CD14-positive monocyte (primary cell): Measurements from ENCODE around the gene IFNGR1. TPM values are rescaled to one million over a fixed set of nuclear protein-coding genes. Genes with fewer than 3 reads are reported as not detected.

ENCODE experiments used
- DNase-seq, 3 donors: peaks; one replicate each; pipeline ENCODE4 v3.0.0-alpha.2; 2011 to 2022
- H2AFZ ChIP-seq: 2 replicates; pipeline ENCODE4 v1.6.0; 2012; ENCODE audit warnings: mild to moderate bottlenecking, low read depth, low read length, inconsistent platforms; ENCODE audit not compliant: insufficient read depth, poor library complexity, severe bottlenecking
- H3K27ac ChIP-seq, 2 donors: 1 replicate in 1 of 2; 2 replicates in 1 of 2; pipeline ENCODE4 v1.5.1; 2012 to 2013; ENCODE audit warnings: low read length in 2 of 2, control low read depth in 1 of 2, inconsistent platforms in 1 of 2, low read depth in 1 of 2, mild to moderate bottlenecking in 1 of 2
- H3K27me3 ChIP-seq, 2 donors: one replicate each; pipeline versions ENCODE4 v1.6.0 to v1.6.1; 2011 to 2013; ENCODE audit warnings: low read length in 2 of 2; ENCODE audit not compliant: control insufficient read depth in 2 of 2, insufficient read depth in 2 of 2
- H3K36me3 ChIP-seq, 2 donors: replicated peaks in 1 of 2; 1 replicate in 1 of 2; 2 replicates in 1 of 2; pipeline versions ENCODE4 v1.5.1 to v1.6.1; 2012 to 2013; ENCODE audit warnings: low read length in 2 of 2, control low read depth in 1 of 2, inconsistent platforms in 1 of 2, mild to moderate bottlenecking in 1 of 2; ENCODE audit not compliant: insufficient read depth in 2 of 2, control insufficient read depth in 1 of 2
- H3K4me1 ChIP-seq, 2 donors: 1 replicate in 1 of 2; 2 replicates in 1 of 2; pipeline versions ENCODE4 v1.5.1 to v1.6.1; 2012 to 2013; ENCODE audit warnings: low read length in 2 of 2, control low read depth in 1 of 2, inconsistent platforms in 1 of 2, mild to moderate bottlenecking in 1 of 2, moderate library complexity in 1 of 2; ENCODE audit not compliant: insufficient read depth in 2 of 2, control insufficient read depth in 1 of 2
- H3K4me2 ChIP-seq: replicated peaks from 2 replicates; pipeline ENCODE3; 2012; ENCODE audit warnings: low read length, moderate library complexity, mild to moderate bottlenecking; ENCODE audit not compliant: poor library complexity, severe bottlenecking; ENCODE audit errors: extremely low read depth
- H3K4me3 ChIP-seq, 3 experiments: fragments of 200-600 bp in 1 of 3; sonication (generic) in 1 of 3; replicated peaks in 1 of 3; 1 replicate in 2 of 3; 2 replicates in 1 of 3; pipeline ENCODE4 v1.5.1; 2011 to 2013; ENCODE audit warnings: low read length in 3 of 3, mild to moderate bottlenecking in 3 of 3, control low read depth in 2 of 3, low read depth in 2 of 3, inconsistent platforms in 1 of 3, moderate library complexity in 1 of 3
- H3K79me2 ChIP-seq: 2 replicates; pipeline ENCODE4 v1.6.0; 2012; ENCODE audit warnings: mild to moderate bottlenecking, control low read depth, inconsistent platforms, low read length, moderate library complexity; ENCODE audit not compliant: insufficient read depth
- H3K9ac ChIP-seq: 2 replicates; pipeline ENCODE4 v1.6.0; 2017; ENCODE audit warnings: low read length, mild to moderate bottlenecking; ENCODE audit not compliant: insufficient read depth, poor library complexity, severe bottlenecking
- H3K9me3 ChIP-seq, 2 donors: replicated peaks in 1 of 2; 1 replicate in 1 of 2; 2 replicates in 1 of 2; pipeline versions ENCODE4 v1.5.1 to v1.6.1; 2012 to 2013; ENCODE audit warnings: low read length in 2 of 2, control low read depth in 1 of 2; ENCODE audit not compliant: control insufficient read depth in 1 of 2, insufficient read depth in 1 of 2
- H4K20me1 ChIP-seq: 2 replicates; pipeline ENCODE4 v1.6.0; 2012; ENCODE audit warnings: mild to moderate bottlenecking, low read length, control low read depth, moderate library complexity; ENCODE audit not compliant: insufficient read depth
- H3K27ac Mint-ChIP-seq, 7 donors: one replicate each; pipeline ENCODE4 v1.8.0; 2020; ENCODE audit warnings: mild to moderate bottlenecking in 7 of 7, mixed read lengths in 7 of 7, moderate library complexity in 6 of 7, inconsistent platforms in 2 of 7
- H3K27me3 Mint-ChIP-seq, 3 donors: one replicate each; pipeline ENCODE4 v1.8.0; 2021 to 2022; ENCODE audit warnings: low read depth in 3 of 3, mild to moderate bottlenecking in 3 of 3, mixed read lengths in 3 of 3, moderate library complexity in 3 of 3, inconsistent platforms in 1 of 3
- H3K36me3 Mint-ChIP-seq, 2 donors: one replicate each; pipeline ENCODE4 v1.8.0; 2020; ENCODE audit warnings: mixed read lengths in 2 of 2, inconsistent platforms in 1 of 2, mild to moderate bottlenecking in 1 of 2
- H3K4me1 Mint-ChIP-seq: one replicate; pipeline ENCODE4 v1.8.0; 2020; ENCODE audit warnings: mild to moderate bottlenecking, mixed read lengths
- H3K4me3 Mint-ChIP-seq, 2 donors: one replicate each; pipeline ENCODE4 v1.8.0; 2020; ENCODE audit warnings: mild to moderate bottlenecking in 2 of 2, mixed read lengths in 2 of 2, moderate library complexity in 1 of 2
- H3K9me3 Mint-ChIP-seq, 7 donors: one replicate each; pipeline ENCODE4 v1.8.0; 2020 to 2022; ENCODE audit warnings: mixed read lengths in 7 of 7, mild to moderate bottlenecking in 6 of 7, moderate library complexity in 6 of 7, inconsistent platforms in 2 of 7
- WGBS: methylation state at CpG from one replicate; pipeline ENCODE4 v1.1.5; 2013; ENCODE audit warnings: missing lambda C conversion rate; ENCODE audit not compliant: insufficient coverage; 5-methylcytosine and 5-hydroxymethylcytosine counted together
- intact Hi-C, 2 donors: fragments of 100-400 bp; cut with micrococcal nuclease; formaldehyde crosslinking; loops; one replicate each; pipeline versions ENCODE4 v1.15.0 to v1.15.1; 2023
- polyA plus RNA-seq, 3 donors: library from polyadenylated mRNA; depleted of rRNA in 1 of 3; unstranded in 2 of 3; stranded (reverse) in 1 of 3; fragments of 300-500 nt in 2 of 3; fragments of >200 nt in 1 of 3; fragmentation: Illumina TruSeq in 2 of 3; gene quantifications; 1 replicate in 2 of 3; 2 replicates in 1 of 3; pipeline ENCODE4 v1.2.3, GENCODE V29; 2012 to 2021
- TF ChIP-seq, protein P1 (sequence below): fragments of 200-600 bp; IDR thresholded peaks from one replicate; pipeline ENCODE4 v1.8.0; 2022; ENCODE audit warnings: antibody characterized with exemption, mild to moderate bottlenecking

The IFNGR1 gene
- polyA plus RNA-seq, 3 donors = 204 to 372 (median 364) TPM

DNA sequence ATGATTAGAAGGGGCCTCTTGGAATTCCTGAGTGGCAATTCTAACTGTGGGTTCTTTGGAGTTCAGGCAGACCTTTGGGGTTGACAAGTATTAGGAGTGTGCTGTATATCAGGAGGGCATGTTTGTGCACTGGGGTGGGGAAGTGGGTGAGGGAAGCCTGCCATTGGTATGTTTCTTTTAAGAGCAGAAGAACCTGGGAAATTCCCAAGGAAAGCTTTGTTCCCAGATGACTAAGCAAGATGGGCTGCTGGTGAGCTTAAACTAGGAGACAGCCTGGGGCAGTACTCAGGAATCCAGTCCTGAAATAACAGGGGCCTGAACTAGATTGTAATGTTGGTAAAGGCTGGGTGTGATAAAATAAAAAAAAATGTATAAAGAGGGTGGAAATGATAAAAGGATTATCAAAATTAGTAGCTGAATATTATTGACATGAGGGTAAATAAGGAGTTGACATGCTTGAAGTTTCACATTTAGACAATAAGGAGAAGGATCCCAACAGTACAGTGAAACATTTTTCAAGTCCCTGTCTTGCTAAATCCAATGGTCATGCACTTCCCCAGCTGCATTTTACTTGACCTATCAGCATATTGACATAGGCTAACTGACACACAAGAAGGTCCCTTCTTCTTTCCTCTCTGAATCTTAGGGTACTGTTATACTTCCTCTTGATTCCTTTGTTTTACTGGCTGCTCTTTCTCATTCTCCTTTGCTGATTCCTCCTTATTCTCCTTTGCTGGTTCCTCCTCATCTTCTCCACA lies 18.4 kb upstream of the IFNGR1 start:
- H3K27ac ChIP-seq = peak overlapping the region; percentile 41 to 78
- H3K4me1 ChIP-seq = peaks cover 80 to 93% of the 10 kb centered on the region in 2 donors
- peaks cover 77% of the 10 kb centered on the region for H3K4me1 Mint-ChIP-seq

DNA sequence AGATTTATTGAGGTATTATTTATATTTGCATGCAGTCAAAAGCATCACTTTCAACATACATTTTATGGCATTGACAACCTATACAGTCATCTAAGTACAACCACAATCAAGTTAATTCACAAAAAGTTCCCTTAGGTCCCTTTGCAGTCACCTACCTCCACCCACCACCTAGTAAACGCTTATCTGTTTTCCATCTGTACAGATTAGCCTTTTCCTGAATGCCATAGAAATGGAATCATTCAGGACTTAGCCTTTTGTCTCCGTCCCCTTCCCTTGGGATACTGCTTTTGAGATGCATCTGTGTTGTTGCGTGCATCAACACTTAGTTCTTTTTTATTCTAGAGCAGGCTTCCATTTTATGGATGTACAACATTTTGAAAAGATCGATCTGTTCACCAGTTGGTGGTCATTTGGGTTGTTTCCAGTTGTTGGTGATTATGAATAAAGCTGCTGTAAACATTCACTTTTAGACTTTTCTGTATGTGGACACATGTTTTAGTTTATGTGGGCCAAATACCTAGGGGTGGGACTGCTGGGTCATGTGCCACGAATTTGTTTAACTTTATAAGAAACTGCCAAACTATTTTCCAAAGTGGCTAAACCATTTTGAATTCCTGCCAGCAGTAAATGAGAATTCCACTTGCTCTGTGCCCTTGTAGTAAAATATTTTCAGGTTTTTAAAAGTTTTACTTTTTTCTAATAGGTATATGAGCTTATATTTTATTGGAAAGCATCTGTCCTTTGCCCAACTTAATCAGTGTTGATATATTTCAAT lies 17.6 kb upstream of the IFNGR1 start:
- Mint-ChIP-seq H3K27ac (peak overlapping the region in 6 of 7 donors; percentile 46 to 88 (median 82)), H3K27me3 (no peaks in the 10 kb centered on the region), H3K4me3 (no peak overlapping the region), H3K36me3 (peaks cover 0 to 6% of the 10 kb centered on the region in 2 donors), H3K4me1 (peaks cover 81% of the 10 kb centered on the region), H3K9me3 (peaks cover 0 to 7% (median 0%) of the 10 kb centered on the region in 7 donors)
- Histone ChIP-seq H3K4me2 (peak overlapping the region; percentile 20), H3K4me1 (peaks cover 88 to 97% of the 10 kb centered on the region in 2 donors), H3K27me3 (no peaks in the 10 kb centered on the region), H3K9me3 (no peaks in the 10 kb centered on the region), H4K20me1 (no peaks in the 10 kb centered on the region), H3K27ac (peak overlapping the region in 1 of 2 donors; percentile 78), H3K36me3 (no peaks in the 10 kb centered on the region), H2AFZ (no peak overlapping the region), H3K79me2 (no peaks in the 10 kb centered on the region), H3K9ac (no peak overlapping the region), H3K4me3 (peak overlapping the region in 1 of 3 experiments; percentile 34)
- WGBS = 100% methylated on average over 2 of the region's 5 CpGs
- TF ChIP-seq, protein P1, sequence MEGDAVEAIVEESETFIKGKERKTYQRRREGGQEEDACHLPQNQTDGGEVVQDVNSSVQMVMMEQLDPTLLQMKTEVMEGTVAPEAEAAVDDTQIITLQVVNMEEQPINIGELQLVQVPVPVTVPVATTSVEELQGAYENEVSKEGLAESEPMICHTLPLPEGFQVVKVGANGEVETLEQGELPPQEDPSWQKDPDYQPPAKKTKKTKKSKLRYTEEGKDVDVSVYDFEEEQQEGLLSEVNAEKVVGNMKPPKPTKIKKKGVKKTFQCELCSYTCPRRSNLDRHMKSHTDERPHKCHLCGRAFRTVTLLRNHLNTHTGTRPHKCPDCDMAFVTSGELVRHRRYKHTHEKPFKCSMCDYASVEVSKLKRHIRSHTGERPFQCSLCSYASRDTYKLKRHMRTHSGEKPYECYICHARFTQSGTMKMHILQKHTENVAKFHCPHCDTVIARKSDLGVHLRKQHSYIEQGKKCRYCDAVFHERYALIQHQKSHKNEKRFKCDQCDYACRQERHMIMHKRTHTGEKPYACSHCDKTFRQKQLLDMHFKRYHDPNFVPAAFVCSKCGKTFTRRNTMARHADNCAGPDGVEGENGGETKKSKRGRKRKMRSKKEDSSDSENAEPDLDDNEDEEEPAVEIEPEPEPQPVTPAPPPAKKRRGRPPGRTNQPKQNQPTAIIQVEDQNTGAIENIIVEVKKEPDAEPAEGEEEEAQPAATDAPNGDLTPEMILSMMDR = no peak
- DNase-seq = no peak
- intact Hi-C loops = loop anchor here in 1 of 2 donors (10.0 kb wide), 1 partner anchor 452 kb away; no protein-coding TSS in a partner anchor

More for the DNA sequence above, 18.4 kb upstream of the IFNGR1 start:
- Histone ChIP-seq H3K4me2 (peak overlapping the region; percentile 20), H3K36me3 (no peaks in the 10 kb centered on the region), H3K9ac (no peak overlapping the region), H3K27me3 (no peaks in the 10 kb centered on the region), H3K4me3 (peak overlapping the region in 1 of 3 experiments; percentile 34), H4K20me1 (no peaks in the 10 kb centered on the region), H2AFZ (no peak overlapping the region), H3K9me3 (no peaks in the 10 kb centered on the region), H3K79me2 (no peaks in the 10 kb centered on the region)
- TF ChIP-seq, protein P1 = no peak
- Mint-ChIP-seq H3K27ac (peak overlapping the region; percentile 74 to 95 (median 84)), H3K4me3 (no peak overlapping the region), H3K9me3 (peaks cover 0 to 7% (median 0%) of the 10 kb centered on the region in 7 donors), H3K36me3 (peaks cover 0 to 6% of the 10 kb centered on the region in 2 donors), H3K27me3 (no peaks in the 10 kb centered on the region)
- peak in 2 of 3 donors; percentile 73 to 82 for DNase-seq
- intact Hi-C loops = loop anchor here in 1 of 2 donors (10.0 kb wide), 1 partner anchor 453 kb away; no protein-coding TSS in a partner anchor
